Stimulated activated CD4-positive, alpha-beta T cell treated with anti-CD3 and anti-CD28 coated beads, Interleukin-12 subunit alpha, Interleukin-12 subunit beta, amount 100 ng/mL, for 4 hours (primary cell): Measurements from ENCODE around the gene DIPK2A.

Experiments
- DNase-seq: peaks from one replicate; pipeline ENCODE4 v3.0.0-alpha.2; 2020

DIPK2A gene

GRCh38 chr3:143975554-143976152 lies 4.0 kb downstream of the DIPK2A start:
- no peak for DNase-seq

- DNase-seq, result no peak
These were observed 6.0 kb downstream of the DIPK2A start for GRCh38 chr3:143977341-143978262.

GRCh38 chr3:143978263-143978631 lies 6.6 kb downstream of the DIPK2A start:
- no peak for DNase-seq

GRCh38 chr3:143979041-143979440 lies 7.4 kb downstream of the DIPK2A start:
- DNase-seq, result no peak

- no peak for DNase-seq
These were observed 8.2 kb downstream of the DIPK2A start for GRCh38 chr3:143979813-143980212.

- DNase-seq, result no peak
These were observed 16.7 kb downstream of the DIPK2A start for GRCh38 chr3:143988306-143988705.

- DNase-seq, result no peak
These were observed 17.8 kb downstream of the DIPK2A start for GRCh38 chr3:143989461-143989860.

GRCh38 chr3:143991713-143992112 lies 20.1 kb downstream of the DIPK2A start:
- DNase-seq, result no peak

- DNase-seq, result no peak
These were observed 26.6 kb downstream of the DIPK2A start for GRCh38 chr3:143998266-143998665.

GRCh38 chr3:144003051-144003450 lies 31.4 kb downstream of the DIPK2A start:
- DNase-seq, result no peak

- no peak for DNase-seq
These were observed 38.7 kb downstream of the DIPK2A start for GRCh38 chr3:144010371-144010770.

- no peak for DNase-seq
These were observed 39.7 kb downstream of the DIPK2A start for GRCh38 chr3:144011251-144011799.

GRCh38 chr3:144015133-144015532 lies 43.5 kb downstream of the DIPK2A start:
- no peak for DNase-seq

- DNase-seq, result no peak
These were observed 47.2 kb downstream of the DIPK2A start for GRCh38 chr3:144018776-144019175.
